GM12878 (cell line): ENCODE results near the gene CACNA1D. TPM values are rescaled to one million over a fixed set of nuclear protein-coding genes. Genes with fewer than 3 reads are reported as not detected.

Source experiments
- ATAC-seq: fragments of 200-7000 bp; cut with Tn5 transposase; 3 replicates; pipeline ENCODE4 v1.9.1; 2020; ENCODE audit warnings: mild to moderate bottlenecking, moderate library complexity
- BruUV-seq: library from RNA; stranded (reverse); fragments of 400-500 nt; replicated peaks from 2 replicates; lab custom pipeline; 2021; lab: Mats Ljungman, UMichigan
- CTCF ChIA-PET: fragments of 300-600 bp; sonication (Branson Sonifier 250); formaldehyde crosslinking; extraction: SDS; loops from one replicate; lab custom pipeline; 2021; ENCODE audit warnings: inconsistent platforms; lab: Yijun Ruan, JAX
- POLR2A ChIA-PET: fragments of 350-600 bp; formaldehyde crosslinking; extraction: SDS; loops from one replicate; lab custom pipeline; 2021; ENCODE audit warnings: inconsistent platforms; lab: Charles Lee
- RAD21 ChIA-PET: fragments of 300-600 bp; sonication (Branson Sonifier 250); formaldehyde crosslinking; loops from one replicate; lab custom pipeline; 2023; ENCODE audit warnings: antibody characterized with exemption; ENCODE audit not compliant: unreplicated experiment; lab: Charles Lee
- SMC1A ChIA-PET: fragments of 300-600 bp; sonication (Branson Sonifier 250); formaldehyde crosslinking; loops from one replicate; lab custom pipeline; 2023; ENCODE audit not compliant: unreplicated experiment, uncharacterized antibody; lab: Charles Lee
- DNase-seq: peaks from one replicate; pipeline ENCODE4 v3.0.0-alpha.2; 2011; ENCODE audit warnings: low read depth, low spot score
- FAIRE-seq: peaks from 3 replicates; lab custom pipeline; 2011; peaks lifted over from hg19 to GRCh38; lab: Jason Lieb, UNC
- H2AFZ ChIP-seq: 2 replicates; pipeline ENCODE4 v1.6.0; 2011; ENCODE audit warnings: low read depth, low read length, control low read depth; ENCODE audit not compliant: control insufficient read depth
- H3K27ac ChIP-seq: 2 replicates; pipeline ENCODE4 v1.5.1; 2011; ENCODE audit warnings: control low read depth; ENCODE audit not compliant: control insufficient read depth, insufficient read depth
- H3K27me3 ChIP-seq, 2 experiments: replicated peaks in 1 of 2; 2 replicates each; pipeline versions ENCODE4 v1.6.0 to v1.6.1; 2011; ENCODE audit warnings: low read length in 1 of 2; ENCODE audit not compliant: control insufficient read depth in 2 of 2, insufficient read depth in 2 of 2
- H3K36me3 ChIP-seq, 2 experiments: 2 replicates each; pipeline ENCODE4 v1.5.1; 2011; ENCODE audit warnings: low read length in 1 of 2; ENCODE audit not compliant: control insufficient read depth in 2 of 2, insufficient read depth in 2 of 2
- H3K4me1 ChIP-seq: 2 replicates; pipeline ENCODE4 v1.6.1; 2011; ENCODE audit warnings: mild to moderate bottlenecking, low read length, moderate library complexity, mixed read lengths; ENCODE audit not compliant: control insufficient read depth, insufficient read depth
- H3K4me2 ChIP-seq: 2 replicates; pipeline ENCODE4 v1.6.0; 2011; ENCODE audit warnings: control low read depth; ENCODE audit not compliant: control insufficient read depth, insufficient read depth
- H3K4me3 ChIP-seq: fragments of 200-600 bp; sonication (generic); 2 replicates; pipeline ENCODE4 v1.5.1; 2016
- H3K79me2 ChIP-seq: 2 replicates; pipeline ENCODE4 v1.6.0; 2011; ENCODE audit warnings: low read length; ENCODE audit not compliant: control insufficient read depth, insufficient read depth
- H3K9ac ChIP-seq: 2 replicates; pipeline ENCODE4 v1.8.0; 2011; ENCODE audit warnings: low read length, control low read depth, mixed read lengths; ENCODE audit not compliant: control insufficient read depth, insufficient read depth
- H3K9me3 ChIP-seq: replicated peaks from 3 replicates; pipeline ENCODE4 v1.5.1; 2011; ENCODE audit warnings: mild to moderate bottlenecking, low read length; ENCODE audit not compliant: control insufficient read depth, insufficient read depth
- H4K20me1 ChIP-seq: 2 replicates; pipeline ENCODE4 v1.6.0; 2011; ENCODE audit not compliant: control insufficient read depth, insufficient read depth
- BMI1 ChIP-seq: fragments of 450-650 bp; IDR thresholded peaks from 2 replicates; pipeline ENCODE4 v1.6.1; 2016; ENCODE audit warnings: mild to moderate bottlenecking, moderate library complexity, borderline replicate concordance
- CBX5 ChIP-seq: sonication (generic); IDR thresholded peaks from 2 replicates; pipeline ENCODE4 v1.6.1; 2016; ENCODE audit warnings: low read depth, moderate library complexity, mild to moderate bottlenecking, inconsistent platforms
- CHD2 ChIP-seq: IDR thresholded peaks from 2 replicates; pipeline ENCODE4 v1.6.1; 2011; ENCODE audit warnings: low read depth, low read length, improper control_type of control experiment, borderline replicate concordance
- EED ChIP-seq: sonication (generic); IDR thresholded peaks from 2 replicates; pipeline ENCODE4 v1.6.1; 2016; ENCODE audit warnings: antibody characterized with exemption, low read depth
- IKZF2 ChIP-seq, 2 experiments: fragments of 450-650 bp; IDR thresholded peaks; 2 replicates each; pipeline ENCODE4 v1.6.1; 2017; ENCODE audit warnings: mild to moderate bottlenecking in 2 of 2, moderate library complexity in 2 of 2
- JUND ChIP-seq: IDR thresholded peaks from 2 replicates; pipeline ENCODE4 v1.6.1; 2012; ENCODE audit warnings: low read depth, mild to moderate bottlenecking, low read length, improper control_type of control experiment, moderate library complexity
- POLR2AphosphoS2 ChIP-seq: IDR thresholded peaks from 2 replicates; pipeline ENCODE4 v1.6.1; 2011; ENCODE audit warnings: low read depth, mild to moderate bottlenecking, low read length, improper control_type of control experiment, moderate library complexity
- RELA ChIP-seq: fragments of 450-650 bp; IDR thresholded peaks from 2 replicates; pipeline ENCODE4 v1.8.0; 2014; ENCODE audit warnings: borderline replicate concordance; ENCODE audit not compliant: partially characterized antibody
- SKIL ChIP-seq: fragments of 450-650 bp; IDR thresholded peaks from 2 replicates; pipeline ENCODE4 v1.6.1; 2017; ENCODE audit warnings: mild to moderate bottlenecking, low read depth, inconsistent platforms; ENCODE audit not compliant: poor library complexity, severe bottlenecking
- WGBS: methylation state at CpG from one replicate; pipeline ENCODE4 v1.1.6; 2016; ENCODE audit warnings: low lambda C conversion rate; ENCODE audit not compliant: insufficient replicate concordance, insufficient coverage; ENCODE audit errors: missing lambda C conversion rate; 5-methylcytosine and 5-hydroxymethylcytosine counted together
- in situ Hi-C: fragments of 300-500 bp; cut with MboI; formaldehyde crosslinking; loops from 9 replicates; pipeline ENCODE4 v1.14.3; 2018; ENCODE audit warnings: mixed read lengths
- intact Hi-C: fragments of 100-400 bp; cut with micrococcal nuclease; formaldehyde crosslinking; loops from one replicate; pipeline ENCODE4 v1.14.2; 2022; ENCODE audit not compliant: unreplicated experiment
- polyA plus RNA-seq, 11 experiments: library from polyadenylated mRNA; depleted of rRNA in 4 of 11; unstranded in 6 of 11; stranded (reverse) in 5 of 11; fragments of >200 nt; fragmentation: Nextera tagmentation in 4 of 11; fragmentation: Illumina TruSeq in 1 of 11; extraction: Ambion mirVana in 4 of 11; extraction: Trizol in 1 of 11; gene quantifications; 1 replicate in 1 of 11; 2 replicates in 10 of 11; pipeline versions ENCODE4 v1.2.1 to v1.2.3, GENCODE V29; 2011 to 2016; ENCODE audit warnings: inconsistent platforms in 2 of 11, missing spikeins in 2 of 11, low read depth in 1 of 11
- total RNA-seq, 4 experiments: library from RNA; depleted of rRNA in 3 of 4; stranded (reverse); fragments of >200 nt in 3 of 4; fragmentation: Illumina TruSeq in 1 of 4; extraction: Trizol in 1 of 4; gene quantifications; 2 replicates each; pipeline versions ENCODE4 v1.2.1 to v1.2.3, GENCODE V29; 2013 to 2021

CACNA1D gene
- total and polyA plus RNA-seq, 10 of the 15 experiments (the other 5 are each of a cell fraction or from before 2014, with no cell fraction given) = 0.21 to 24.4 (median 1.6) TPM

GRCh38 chr3:53691349-53691748 lies 196.9 kb downstream of the CACNA1D start:
- ChIA-PET POLR2A (interaction anchor here (1.3 kb wide), 1 partner anchor 200 kb away, joined by 3 read pairs; no protein-coding TSS in a partner anchor), SMC1A (no interaction called here)
- WGBS = 59% methylated on average over 2 of the region's 2 CpGs
- DNase-seq (no peak), FAIRE-seq (no peak)
- intact Hi-C loops = no loop called here
- no peaks in the 10 kb centered on the region for H3K79me2 ChIP-seq
- no peak overlapping the region for H3K27ac ChIP-seq
- H2AFZ ChIP-seq = no peak overlapping the region
- no peak overlapping the region for H3K4me2 ChIP-seq
- BruUV-seq = no TSS peak
- no peak overlapping the region for H3K9ac ChIP-seq
- H4K20me1 ChIP-seq = no peaks in the 10 kb centered on the region
- TF ChIP-seq IKZF2 (IDR thresholded peaks at IDR 0.05) = no peak
- no peak for TF ChIP-seq JUND
- no peak for TF ChIP-seq EED
- TF ChIP-seq, all 136 proteins: peak for 0
- RAD21 ChIA-PET = no interaction called here
- in situ Hi-C loops = no loop called here
- H3K4me3 ChIP-seq = no peak overlapping the region
- no peaks in the 10 kb centered on the region for H3K36me3 ChIP-seq
- H3K4me1 ChIP-seq = no peaks in the 10 kb centered on the region
- CTCF ChIA-PET = no interaction called here
- no peak for ATAC-seq
- no peaks in the 10 kb centered on the region for H3K27me3 ChIP-seq
- H3K9me3 ChIP-seq = no peaks in the 10 kb centered on the region

DNA sequence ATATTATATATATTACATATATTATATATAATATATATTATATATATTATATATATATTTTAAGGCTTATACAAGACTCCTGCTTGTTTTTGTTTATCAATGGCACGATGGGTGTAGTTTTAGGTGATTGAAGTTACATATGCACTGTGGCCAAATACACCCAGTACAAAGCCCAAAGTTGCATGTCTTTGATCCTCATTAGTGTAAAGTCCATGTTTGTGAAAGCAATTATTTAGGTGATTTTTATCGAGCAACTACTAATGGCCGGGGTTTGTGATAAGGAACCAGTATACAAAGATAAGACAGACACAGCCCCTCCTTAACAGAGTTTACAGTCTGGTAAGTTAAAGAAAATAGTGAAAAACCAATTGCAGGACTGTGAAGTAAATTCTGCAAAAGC lies 197.5 kb downstream of the CACNA1D start:
- H3K79me2 ChIP-seq = no peaks in the 10 kb centered on the region
- 56% methylated on average over 3 of the region's 3 CpGs for whole genome bisulfite sequencing
- intact Hi-C loops = no loop called here
- ATAC-seq (no peak), FAIRE-seq (no peak), DNase-seq (no peak)
- ChIA-PET CTCF (interaction anchor here (1.0 kb wide), 1 partner anchor 20 kb away, joined by 5 read pairs; no protein-coding TSS in a partner anchor), POLR2A (no interaction called here), SMC1A (no interaction called here), RAD21 (no interaction called here)
- no peaks in the 10 kb centered on the region for H3K36me3 ChIP-seq
- H3K9me3 ChIP-seq = no peaks in the 10 kb centered on the region
- H3K4me2 ChIP-seq = no peak overlapping the region
- no peaks in the 10 kb centered on the region for H3K27me3 ChIP-seq
- H3K27ac ChIP-seq = no peak overlapping the region
- TF ChIP-seq POLR2AphosphoS2 = no peak
- no peak for TF ChIP-seq SKIL
- no peak for TF ChIP-seq CHD2
- TF ChIP-seq CBX5 = no peak
- TF ChIP-seq BMI1 = no peak
- no peak for TF ChIP-seq RELA
- no peak overlapping the region for H3K4me3 ChIP-seq
- in situ Hi-C loops = no loop called here
- no peaks in the 10 kb centered on the region for H3K4me1 ChIP-seq
- no TSS peak for BruUV-seq
- H2AFZ ChIP-seq = no peak overlapping the region
- H3K9ac ChIP-seq = no peak overlapping the region
- no peaks in the 10 kb centered on the region for H4K20me1 ChIP-seq
